Tibial nerve (tissue), 4 donors: Measurements from ENCODE around the gene PHC3. TPM values are rescaled to one million over a fixed set of nuclear protein-coding genes. Genes with fewer than 3 reads are reported as not detected.

Experiments used
- DNase-seq, 2 donors: peaks; one replicate each; pipeline ENCODE4 v3.0.0-alpha.2; 2019; ENCODE audit warnings: low spot score in 2 of 2
- H3K27ac ChIP-seq, 4 donors: fragments of 200-600 bp; sonication (generic) in 3 of 4; one replicate each; pipeline ENCODE4 v1.5.1; 2017 to 2019; ENCODE audit warnings: mild to moderate bottlenecking in 1 of 4
- H3K27me3 ChIP-seq, 2 donors: fragments of 200-600 bp; sonication (generic) in 1 of 2; one replicate each; pipeline versions ENCODE4 v1.5.1 to v1.6.0; 2017 to 2019
- H3K36me3 ChIP-seq, 3 donors: fragments of 200-600 bp; sonication (generic); one replicate each; pipeline ENCODE4 v1.5.1; 2018 to 2019
- H3K4me1 ChIP-seq, 4 donors: fragments of 200-600 bp; sonication (generic) in 3 of 4; one replicate each; pipeline ENCODE4 v1.5.1; 2017 to 2019
- H3K4me3 ChIP-seq, 4 donors: fragments of 200-600 bp; sonication (generic) in 3 of 4; one replicate each; pipeline ENCODE4 v1.5.1; 2017 to 2019; ENCODE audit warnings: mild to moderate bottlenecking in 1 of 4, moderate library complexity in 1 of 4
- H3K9me3 ChIP-seq, 4 donors: fragments of 200-600 bp; sonication (generic) in 3 of 4; one replicate each; pipeline ENCODE4 v1.5.1; 2017 to 2019
- EP300 ChIP-seq, 2 donors: sonication (generic); formaldehyde crosslinking; IDR thresholded peaks; one replicate each; pipeline ENCODE4 v1.6.1; 2017; ENCODE audit warnings: antibody characterized with exemption in 2 of 2, mild to moderate bottlenecking in 1 of 2
- POLR2A ChIP-seq, 2 donors: fragments of 450-650 bp; IDR thresholded peaks; one replicate each; pipeline ENCODE4 v1.6.1; 2017; ENCODE audit warnings: antibody characterized with exemption in 2 of 2, mild to moderate bottlenecking in 2 of 2, moderate library complexity in 2 of 2
- WGBS, 2 donors: methylation state at CpG; one replicate each; pipeline ENCODE4 v1.1.5; 2018; 5-methylcytosine and 5-hydroxymethylcytosine counted together
- total RNA-seq, 4 donors: library from RNA; depleted of rRNA; stranded (reverse); fragments of >200 nt; gene quantifications; one replicate each; pipeline ENCODE4 v1.1.0, GENCODE V29; 2016
- TF ChIP-seq, protein P1 (sequence below), 5 experiments: fragments of 200-600 bp in 3 of 5; fragments of 450-650 bp in 2 of 5; sonication (generic) in 3 of 5; IDR thresholded peaks; one replicate each; pipeline ENCODE4 v1.5.1; 2016 to 2019; ENCODE audit warnings: antibody characterized with exemption in 5 of 5, mild to moderate bottlenecking in 3 of 5, moderate library complexity in 2 of 5

PHC3 gene
- total RNA-seq, 4 donors from 2014 or later = 63.8 to 124 (median 112) TPM

GRCh38 chr3:170081079-170081741, 100.3 kb downstream of the PHC3 start:
- no peaks in the 10 kb centered on the region for H3K27me3 ChIP-seq
- H3K4me3 ChIP-seq = no peak overlapping the region
- DNase-seq = no peak
- WGBS, 2 donors = 57 to 62% methylated on average over 1 of the region's 1 CpG
- TF ChIP-seq, protein P1, sequence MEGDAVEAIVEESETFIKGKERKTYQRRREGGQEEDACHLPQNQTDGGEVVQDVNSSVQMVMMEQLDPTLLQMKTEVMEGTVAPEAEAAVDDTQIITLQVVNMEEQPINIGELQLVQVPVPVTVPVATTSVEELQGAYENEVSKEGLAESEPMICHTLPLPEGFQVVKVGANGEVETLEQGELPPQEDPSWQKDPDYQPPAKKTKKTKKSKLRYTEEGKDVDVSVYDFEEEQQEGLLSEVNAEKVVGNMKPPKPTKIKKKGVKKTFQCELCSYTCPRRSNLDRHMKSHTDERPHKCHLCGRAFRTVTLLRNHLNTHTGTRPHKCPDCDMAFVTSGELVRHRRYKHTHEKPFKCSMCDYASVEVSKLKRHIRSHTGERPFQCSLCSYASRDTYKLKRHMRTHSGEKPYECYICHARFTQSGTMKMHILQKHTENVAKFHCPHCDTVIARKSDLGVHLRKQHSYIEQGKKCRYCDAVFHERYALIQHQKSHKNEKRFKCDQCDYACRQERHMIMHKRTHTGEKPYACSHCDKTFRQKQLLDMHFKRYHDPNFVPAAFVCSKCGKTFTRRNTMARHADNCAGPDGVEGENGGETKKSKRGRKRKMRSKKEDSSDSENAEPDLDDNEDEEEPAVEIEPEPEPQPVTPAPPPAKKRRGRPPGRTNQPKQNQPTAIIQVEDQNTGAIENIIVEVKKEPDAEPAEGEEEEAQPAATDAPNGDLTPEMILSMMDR (IDR thresholded peaks at IDR 0.05) = no peak
- TF ChIP-seq POLR2A (IDR thresholded peaks at IDR 0.05) (no peak), EP300 (IDR thresholded peaks at IDR 0.05) (no peak)
- H3K4me1 ChIP-seq = no peaks in the 10 kb centered on the region
- no peak overlapping the region for H3K27ac ChIP-seq
- no peaks in the 10 kb centered on the region for H3K9me3 ChIP-seq
- peaks cover 0 to 51% (median 0%) of the 10 kb centered on the region in 3 donors for H3K36me3 ChIP-seq

DNA sequence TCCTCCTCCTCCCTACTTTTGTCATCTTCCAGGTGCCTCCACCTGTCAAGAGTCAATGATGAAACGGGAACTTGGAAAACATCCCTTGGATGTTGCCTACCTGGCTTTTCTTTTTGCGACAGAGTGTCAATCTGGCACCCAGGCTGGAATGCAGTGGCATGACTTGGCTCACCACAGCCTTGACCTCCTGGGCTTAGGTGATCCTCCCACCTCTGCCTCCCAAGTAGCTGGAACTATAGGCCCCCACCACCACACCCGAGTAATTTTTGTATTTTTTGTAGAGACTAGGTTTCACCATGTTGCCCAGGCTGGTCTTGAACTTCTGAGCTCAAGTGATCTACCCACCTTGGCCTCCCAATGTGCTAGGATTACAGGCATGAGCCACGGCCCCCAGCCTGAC, 100.9 kb downstream of the PHC3 start:
- TF ChIP-seq, protein P1 (IDR thresholded peaks at IDR 0.05) = no peak
- TF ChIP-seq POLR2A (IDR thresholded peaks at IDR 0.05) (no peak), EP300 (IDR thresholded peaks at IDR 0.05) (no peak)
- DNase-seq = no peak
- Histone ChIP-seq H3K36me3 (peaks cover 0 to 45% (median 0%) of the 10 kb centered on the region in 3 donors), H3K27ac (no peak overlapping the region), H3K4me3 (no peak overlapping the region), H3K27me3 (no peaks in the 10 kb centered on the region), H3K9me3 (no peaks in the 10 kb centered on the region), H3K4me1 (no peaks in the 10 kb centered on the region)
- WGBS, 2 donors = 86 to 90% methylated on average over 4 of the region's 4 CpGs

DNA sequence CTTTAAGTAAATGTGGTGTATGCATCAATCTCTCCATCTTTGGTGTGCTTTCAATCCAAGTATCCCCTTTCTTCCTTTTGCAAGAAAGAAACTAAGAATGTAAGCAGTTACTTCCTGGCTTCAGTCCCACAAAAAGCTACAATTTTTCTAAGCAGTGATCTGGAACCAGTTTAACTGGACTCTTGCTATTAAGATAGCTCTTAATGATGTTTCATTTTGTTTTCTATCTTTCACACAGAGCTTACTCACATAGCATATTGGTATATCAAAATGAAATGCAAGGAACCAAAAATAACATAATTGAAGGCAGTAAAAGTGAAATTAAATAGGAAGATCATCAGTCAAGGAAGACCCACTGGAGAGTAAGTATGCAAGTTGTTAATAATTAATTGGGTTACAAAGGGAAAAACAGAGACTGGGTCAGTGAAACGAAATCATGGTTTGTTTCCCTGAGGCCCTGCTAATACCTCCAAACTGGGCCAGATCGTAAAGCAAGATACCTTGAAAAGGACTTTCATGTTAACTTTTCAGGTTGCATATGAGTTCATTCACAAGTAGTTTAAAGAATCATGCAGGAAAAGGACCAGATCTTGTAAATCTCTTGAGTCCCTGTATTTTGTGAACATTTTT, 101.9 kb downstream of the PHC3 start:
- WGBS, 2 donors = 61% methylated on average over 2 of the region's 2 CpGs
- H3K4me3 ChIP-seq = no peak overlapping the region
- peaks cover 0 to 41% (median 0%) of the 10 kb centered on the region in 3 donors for H3K36me3 ChIP-seq
- no peak overlapping the region for H3K27ac ChIP-seq
- no peaks in the 10 kb centered on the region for H3K4me1 ChIP-seq
- DNase-seq = no peak
- no peaks in the 10 kb centered on the region for H3K27me3 ChIP-seq
- TF ChIP-seq, protein P1 (IDR thresholded peaks at IDR 0.05) = no peak
- TF ChIP-seq POLR2A (IDR thresholded peaks at IDR 0.05) = no peak
- TF ChIP-seq EP300 (IDR thresholded peaks at IDR 0.05) = no peak
- H3K9me3 ChIP-seq = no peaks in the 10 kb centered on the region

GRCh38 chr3:170078620-170079281, 102.8 kb downstream of the PHC3 start:
- no peak for DNase-seq
- Histone ChIP-seq H3K36me3 (peaks cover 0 to 41% (median 0%) of the 10 kb centered on the region in 3 donors), H3K27me3 (no peaks in the 10 kb centered on the region), H3K9me3 (no peaks in the 10 kb centered on the region), H3K4me1 (no peaks in the 10 kb centered on the region), H3K27ac (no peak overlapping the region), H3K4me3 (no peak overlapping the region)
- no peak for TF ChIP-seq POLR2A (IDR thresholded peaks at IDR 0.05)
- TF ChIP-seq, protein P1 (IDR thresholded peaks at IDR 0.05) = no peak
- no peak for TF ChIP-seq EP300 (IDR thresholded peaks at IDR 0.05)
- WGBS, 2 donors = 79 to 84% methylated on average over 13 of the region's 13 CpGs

- no peaks in the 10 kb centered on the region for H3K9me3 ChIP-seq
- 78 to 82% methylated on average over 10 of the region's 10 CpGs for WGBS, 2 donors
- peaks cover 0 to 32% (median 0%) of the 10 kb centered on the region in 3 donors for H3K36me3 ChIP-seq
- no peak for TF ChIP-seq EP300 (IDR thresholded peaks at IDR 0.05)
- no peak for TF ChIP-seq POLR2A (IDR thresholded peaks at IDR 0.05)
- TF ChIP-seq, protein P1 (IDR thresholded peaks at IDR 0.05) = no peak
- H3K4me1 ChIP-seq = no peaks in the 10 kb centered on the region
- H3K27ac ChIP-seq = no peak overlapping the region
- DNase-seq = no peak
- no peaks in the 10 kb centered on the region for H3K27me3 ChIP-seq
- no peak overlapping the region for H3K4me3 ChIP-seq
Measured at GRCh38 chr3:170077361-170077760, 104.2 kb downstream of the PHC3 start.
